Neural cell (in vitro differentiated cells): ENCODE data around the gene ACSS2.

Experiments used
- EP300 ChIP-seq: fragments of 450-650 bp; conservative IDR thresholded peaks from 2 replicates; pipeline ENCODE4 v1.6.1; 2014; ENCODE audit warnings: antibody characterized with exemption, mild to moderate bottlenecking, moderate library complexity; ENCODE audit not compliant: poor library complexity, severe bottlenecking
- EZH2 ChIP-seq: fragments of 200-600, 300-800 bp; shearing (Covaris generic), sonication (generic); IDR thresholded peaks from 2 replicates; pipeline ENCODE4 v1.6.1; 2014; ENCODE audit warnings: antibody characterized with exemption, low read length, borderline replicate concordance, mild to moderate bottlenecking; ENCODE audit not compliant: insufficient read depth, poor library complexity, severe bottlenecking
- MXI1 ChIP-seq: fragments of 450-650 bp; conservative IDR thresholded peaks from 2 replicates; pipeline ENCODE4 v1.6.1; 2014; ENCODE audit warnings: antibody characterized with exemption, mild to moderate bottlenecking; ENCODE audit not compliant: poor library complexity, severe bottlenecking
- POLR2AphosphoS5 ChIP-seq: IDR thresholded peaks from 2 replicates; pipeline ENCODE4 v1.6.1; 2012
- RAD21 ChIP-seq: fragments of 450-650 bp; conservative IDR thresholded peaks from 2 replicates; pipeline ENCODE4 v1.6.1; 2014; ENCODE audit warnings: antibody characterized with exemption, mild to moderate bottlenecking, moderate library complexity
- SMC3 ChIP-seq: fragments of 450-650 bp; conservative IDR thresholded peaks from 2 replicates; pipeline ENCODE4 v1.6.1; 2014; ENCODE audit warnings: antibody characterized with exemption, mild to moderate bottlenecking, moderate library complexity; ENCODE audit not compliant: poor library complexity
- TAF1 ChIP-seq: IDR thresholded peaks from 2 replicates; pipeline ENCODE4 v1.6.1; 2012; ENCODE audit warnings: low read depth
- TF ChIP-seq, protein P1 (sequence below): fragments of 450-650 bp; IDR thresholded peaks from 2 replicates; pipeline ENCODE4 v1.5.1; 2014; ENCODE audit warnings: antibody characterized with exemption, mild to moderate bottlenecking, moderate library complexity; ENCODE audit not compliant: poor library complexity, severe bottlenecking
- TF ChIP-seq, protein P2 (sequence below): IDR thresholded peaks from 2 replicates; pipeline ENCODE4 v1.6.1; 2012; ENCODE audit warnings: borderline replicate concordance

DNA sequence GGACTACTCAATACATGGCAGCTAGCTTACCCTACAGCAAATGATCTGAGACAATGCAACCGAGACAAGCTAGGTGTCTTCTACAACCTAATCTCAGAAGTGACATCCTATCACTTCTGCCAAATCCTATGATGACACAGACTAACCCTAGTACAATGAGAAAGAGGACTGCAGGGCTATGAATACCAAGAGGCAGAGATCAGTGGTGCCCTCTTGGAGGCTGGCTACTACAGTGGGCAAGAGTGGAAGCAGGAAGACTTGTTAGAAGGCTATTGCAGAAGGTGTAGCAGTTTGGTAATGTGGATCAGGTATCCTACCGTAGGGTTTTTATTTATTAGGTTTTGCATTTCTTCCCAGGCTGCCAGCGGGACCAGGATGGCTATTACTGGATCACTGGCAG, 48.9 kb downstream of the ACSS2 start:
- TF ChIP-seq, protein P1, sequence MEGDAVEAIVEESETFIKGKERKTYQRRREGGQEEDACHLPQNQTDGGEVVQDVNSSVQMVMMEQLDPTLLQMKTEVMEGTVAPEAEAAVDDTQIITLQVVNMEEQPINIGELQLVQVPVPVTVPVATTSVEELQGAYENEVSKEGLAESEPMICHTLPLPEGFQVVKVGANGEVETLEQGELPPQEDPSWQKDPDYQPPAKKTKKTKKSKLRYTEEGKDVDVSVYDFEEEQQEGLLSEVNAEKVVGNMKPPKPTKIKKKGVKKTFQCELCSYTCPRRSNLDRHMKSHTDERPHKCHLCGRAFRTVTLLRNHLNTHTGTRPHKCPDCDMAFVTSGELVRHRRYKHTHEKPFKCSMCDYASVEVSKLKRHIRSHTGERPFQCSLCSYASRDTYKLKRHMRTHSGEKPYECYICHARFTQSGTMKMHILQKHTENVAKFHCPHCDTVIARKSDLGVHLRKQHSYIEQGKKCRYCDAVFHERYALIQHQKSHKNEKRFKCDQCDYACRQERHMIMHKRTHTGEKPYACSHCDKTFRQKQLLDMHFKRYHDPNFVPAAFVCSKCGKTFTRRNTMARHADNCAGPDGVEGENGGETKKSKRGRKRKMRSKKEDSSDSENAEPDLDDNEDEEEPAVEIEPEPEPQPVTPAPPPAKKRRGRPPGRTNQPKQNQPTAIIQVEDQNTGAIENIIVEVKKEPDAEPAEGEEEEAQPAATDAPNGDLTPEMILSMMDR: no peak
- TF ChIP-seq TAF1: no peak
- no peak for TF ChIP-seq POLR2AphosphoS5
- TF ChIP-seq RAD21: no peak
- TF ChIP-seq MXI1: no peak
- no peak for TF ChIP-seq EZH2
- TF ChIP-seq SMC3: no peak
- TF ChIP-seq EP300: no peak
- TF ChIP-seq, protein P2, sequence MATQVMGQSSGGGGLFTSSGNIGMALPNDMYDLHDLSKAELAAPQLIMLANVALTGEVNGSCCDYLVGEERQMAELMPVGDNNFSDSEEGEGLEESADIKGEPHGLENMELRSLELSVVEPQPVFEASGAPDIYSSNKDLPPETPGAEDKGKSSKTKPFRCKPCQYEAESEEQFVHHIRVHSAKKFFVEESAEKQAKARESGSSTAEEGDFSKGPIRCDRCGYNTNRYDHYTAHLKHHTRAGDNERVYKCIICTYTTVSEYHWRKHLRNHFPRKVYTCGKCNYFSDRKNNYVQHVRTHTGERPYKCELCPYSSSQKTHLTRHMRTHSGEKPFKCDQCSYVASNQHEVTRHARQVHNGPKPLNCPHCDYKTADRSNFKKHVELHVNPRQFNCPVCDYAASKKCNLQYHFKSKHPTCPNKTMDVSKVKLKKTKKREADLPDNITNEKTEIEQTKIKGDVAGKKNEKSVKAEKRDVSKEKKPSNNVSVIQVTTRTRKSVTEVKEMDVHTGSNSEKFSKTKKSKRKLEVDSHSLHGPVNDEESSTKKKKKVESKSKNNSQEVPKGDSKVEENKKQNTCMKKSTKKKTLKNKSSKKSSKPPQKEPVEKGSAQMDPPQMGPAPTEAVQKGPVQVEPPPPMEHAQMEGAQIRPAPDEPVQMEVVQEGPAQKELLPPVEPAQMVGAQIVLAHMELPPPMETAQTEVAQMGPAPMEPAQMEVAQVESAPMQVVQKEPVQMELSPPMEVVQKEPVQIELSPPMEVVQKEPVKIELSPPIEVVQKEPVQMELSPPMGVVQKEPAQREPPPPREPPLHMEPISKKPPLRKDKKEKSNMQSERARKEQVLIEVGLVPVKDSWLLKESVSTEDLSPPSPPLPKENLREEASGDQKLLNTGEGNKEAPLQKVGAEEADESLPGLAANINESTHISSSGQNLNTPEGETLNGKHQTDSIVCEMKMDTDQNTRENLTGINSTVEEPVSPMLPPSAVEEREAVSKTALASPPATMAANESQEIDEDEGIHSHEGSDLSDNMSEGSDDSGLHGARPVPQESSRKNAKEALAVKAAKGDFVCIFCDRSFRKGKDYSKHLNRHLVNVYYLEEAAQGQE: no peak
